Keratinocyte (primary cell): ENCODE data around the gene ATF3. TPM values are rescaled to one million over a fixed set of nuclear protein-coding genes. Genes with fewer than 3 reads are reported as not detected.

Experiments used
- DNase-seq: peaks from one replicate; pipeline ENCODE4 v3.0.0-alpha.2; 2011; ENCODE audit warnings: low read depth, missing footprints, low spot score
- FAIRE-seq: peaks from 2 replicates; lab custom pipeline; 2011; peaks lifted over from hg19 to GRCh38; lab: Jason Lieb, UNC
- H2AFZ ChIP-seq: 2 replicates; pipeline ENCODE4 v1.6.0; 2012; ENCODE audit warnings: low read length, control low read depth, inconsistent platforms; ENCODE audit not compliant: control insufficient read depth
- H3K27ac ChIP-seq: 2 replicates; pipeline ENCODE4 v1.5.1; 2011; ENCODE audit warnings: low read length; ENCODE audit not compliant: control insufficient read depth, insufficient read depth
- H3K27me3 ChIP-seq: 3 replicates; pipeline ENCODE4 v1.6.0; 2011; ENCODE audit warnings: low read length; ENCODE audit not compliant: control insufficient read depth, insufficient read depth; ENCODE audit errors: extremely low read depth
- H3K36me3 ChIP-seq, 2 experiments: 2 replicates in 1 of 2; 3 replicates in 1 of 2; pipeline ENCODE4 v1.5.1; 2011; ENCODE audit warnings: low read length in 2 of 2, mild to moderate bottlenecking in 1 of 2; ENCODE audit not compliant: control insufficient read depth in 2 of 2, insufficient read depth in 2 of 2; ENCODE audit errors: extremely low read depth in 1 of 2
- H3K4me1 ChIP-seq: 3 replicates; pipeline ENCODE4 v1.5.1; 2011; ENCODE audit warnings: low read length; ENCODE audit not compliant: control insufficient read depth, insufficient read depth; ENCODE audit errors: extremely low read depth
- H3K4me2 ChIP-seq: 3 replicates; pipeline ENCODE4 v1.6.0; 2011; ENCODE audit warnings: low read depth, low read length; ENCODE audit not compliant: control insufficient read depth, insufficient read depth; ENCODE audit errors: extremely low read depth
- H3K4me3 ChIP-seq, 3 experiments: fragments of 200-600 bp in 1 of 3; sonication (generic) in 1 of 3; 2 replicates in 2 of 3; 3 replicates in 1 of 3; pipeline ENCODE4 v1.5.1; 2011 to 2016; ENCODE audit warnings: low read length in 3 of 3, mild to moderate bottlenecking in 3 of 3, control low read depth in 2 of 3, inconsistent platforms in 1 of 3, low read depth in 1 of 3, mixed read lengths in 1 of 3, mixed run types in 1 of 3, moderate library complexity in 1 of 3; ENCODE audit not compliant: control insufficient read depth in 2 of 3, insufficient read depth in 2 of 3; ENCODE audit errors: extremely low read depth in 1 of 3
- H3K79me2 ChIP-seq: 2 replicates; pipeline ENCODE4 v1.6.0; 2012; ENCODE audit warnings: low read length; ENCODE audit not compliant: control insufficient read depth, insufficient read depth
- H3K9ac ChIP-seq: 3 replicates; pipeline ENCODE4 v1.6.0; 2011; ENCODE audit warnings: low read length; ENCODE audit not compliant: control insufficient read depth, insufficient read depth; ENCODE audit errors: extremely low read depth
- H3K9me1 ChIP-seq: 3 replicates; pipeline ENCODE4 v1.6.0; 2011; ENCODE audit warnings: low read length; ENCODE audit not compliant: control insufficient read depth, insufficient read depth; ENCODE audit errors: extremely low read depth
- H3K9me3 ChIP-seq: 2 replicates; pipeline ENCODE4 v1.5.1; 2012; ENCODE audit warnings: low read depth, low read length; ENCODE audit not compliant: control insufficient read depth
- H4K20me1 ChIP-seq: 3 replicates; pipeline ENCODE4 v1.6.0; 2011; ENCODE audit warnings: low read length; ENCODE audit not compliant: control insufficient read depth, insufficient read depth; ENCODE audit errors: extremely low read depth
- CTCF ChIP-seq, 3 experiments: IDR thresholded peaks in 1 of 3; conservative IDR thresholded peaks in 1 of 3; optimal IDR thresholded peaks in 1 of 3; 2 replicates in 2 of 3; 3 replicates in 1 of 3; pipeline versions ENCODE3 to v1.5.1; 2011; ENCODE audit warnings: low read length in 3 of 3, mild to moderate bottlenecking in 3 of 3, moderate library complexity in 2 of 3, control low read depth in 1 of 3, inconsistent platforms in 1 of 3; ENCODE audit not compliant: insufficient read depth in 2 of 3; ENCODE audit errors: extremely low read depth in 1 of 3
- EZH2 ChIP-seq: IDR thresholded peaks from one replicate; pipeline ENCODE4 v1.6.1; 2012; ENCODE audit warnings: inconsistent platforms, mild to moderate bottlenecking, low read length, moderate library complexity
- dilution Hi-C: fragments of 300-500 bp; cut with MboI; formaldehyde crosslinking; loops from one replicate; pipeline ENCODE4 v1.7.0; 2020; ENCODE audit warnings: low sequenced_read_pairs; ENCODE audit not compliant: extremely low pct_ligation_motif_present
- polyA plus RNA-seq, 5 experiments: library from polyadenylated mRNA; depleted of rRNA in 3 of 5; stranded (reverse) in 3 of 5; stranded (forward) in 1 of 5; unstranded in 1 of 5; fragments of >200 nt; gene quantifications; 1 replicate in 1 of 5; 2 replicates in 3 of 5; 3 replicates in 1 of 5; pipeline versions ENCODE4 v1.2.1 to v1.2.3, GENCODE V29; 2011 to 2012; ENCODE audit warnings: missing spikeins in 2 of 5, low read depth in 1 of 5, low replicate concordance in 1 of 5

ATF3 gene
- polyA plus RNA-seq, 1 donor (not counting 4 experiments of a cell fraction or from before 2014, with no cell fraction given): 45.1 TPM

- no peaks in the 10 kb centered on the region for H3K9me3 ChIP-seq
- dilution Hi-C loops: no loop called here
- peak overlapping the region; percentile 48 for H3K9ac ChIP-seq
- H3K4me2 ChIP-seq: peak overlapping the region; percentile 58
- no peak for TF ChIP-seq CTCF (optimal IDR thresholded peaks at IDR 0.05 in 1 of 3, IDR thresholded peaks at IDR 0.05 in 1 of 3, conservative IDR thresholded peaks at IDR 0.05 in 1 of 3; ENCODE audit: extremely low read depth in 1 of 3, insufficient read depth in 2 of 3, low read length in 3 of 3)
- no peak for TF ChIP-seq EZH2
- peak overlapping the region in 1 of 3 experiments; percentile 31 for H3K4me3 ChIP-seq
- peak overlapping the region; percentile 92 for H3K27ac ChIP-seq
- peaks cover 15% of the 10 kb centered on the region for H3K4me1 ChIP-seq
- no peaks in the 10 kb centered on the region for H3K36me3 ChIP-seq
- H4K20me1 ChIP-seq: no peaks in the 10 kb centered on the region
- no peaks in the 10 kb centered on the region for H3K79me2 ChIP-seq
- DNase-seq: no peak
- no peak overlapping the region for H2AFZ ChIP-seq
- no peaks in the 10 kb centered on the region for H3K9me1 ChIP-seq
- H3K27me3 ChIP-seq: no peaks in the 10 kb centered on the region
- no peak for FAIRE-seq
Measured at GRCh38 chr1:212595229-212595628, 13.3 kb upstream of the ATF3 start.

- Histone ChIP-seq H3K9me3 (no peaks in the 10 kb centered on the region), H2AFZ (peak overlapping the region; percentile 56), H3K9me1 (no peaks in the 10 kb centered on the region), H3K27me3 (no peaks in the 10 kb centered on the region), H4K20me1 (no peaks in the 10 kb centered on the region), H3K4me3 (peak overlapping the region in 2 of 3 experiments; percentile 24 to 47), H3K27ac (peak overlapping the region; percentile 92), H3K9ac (peak overlapping the region; percentile 64), H3K4me2 (peak overlapping the region; percentile 79), H3K79me2 (no peaks in the 10 kb centered on the region), H3K36me3 (no peaks in the 10 kb centered on the region), H3K4me1 (peaks cover 15% of the 10 kb centered on the region)
- DNase-seq (peak; percentile 95), FAIRE-seq (peak; percentile 86)
- dilution Hi-C loops: no loop called here
- TF ChIP-seq EZH2 (no peak), CTCF (optimal IDR thresholded peaks at IDR 0.05 in 1 of 3, IDR thresholded peaks at IDR 0.05 in 1 of 3, conservative IDR thresholded peaks at IDR 0.05 in 1 of 3; ENCODE audit: extremely low read depth in 1 of 3, insufficient read depth in 2 of 3, low read length in 3 of 3) (peak; percentile 71 to 85 (median 71))
Measured at GRCh38 chr1:212595787-212596714, 12.5 kb upstream of the ATF3 start.
